Measurements from ENCODE around the gene MARCHF11. TPM values are rescaled to one million over a fixed set of nuclear protein-coding genes. Genes with fewer than 3 reads are reported as not detected.

MARCHF11 gene
- total RNA-seq, 1 experiment from 2014 or later: not detected

DNA sequence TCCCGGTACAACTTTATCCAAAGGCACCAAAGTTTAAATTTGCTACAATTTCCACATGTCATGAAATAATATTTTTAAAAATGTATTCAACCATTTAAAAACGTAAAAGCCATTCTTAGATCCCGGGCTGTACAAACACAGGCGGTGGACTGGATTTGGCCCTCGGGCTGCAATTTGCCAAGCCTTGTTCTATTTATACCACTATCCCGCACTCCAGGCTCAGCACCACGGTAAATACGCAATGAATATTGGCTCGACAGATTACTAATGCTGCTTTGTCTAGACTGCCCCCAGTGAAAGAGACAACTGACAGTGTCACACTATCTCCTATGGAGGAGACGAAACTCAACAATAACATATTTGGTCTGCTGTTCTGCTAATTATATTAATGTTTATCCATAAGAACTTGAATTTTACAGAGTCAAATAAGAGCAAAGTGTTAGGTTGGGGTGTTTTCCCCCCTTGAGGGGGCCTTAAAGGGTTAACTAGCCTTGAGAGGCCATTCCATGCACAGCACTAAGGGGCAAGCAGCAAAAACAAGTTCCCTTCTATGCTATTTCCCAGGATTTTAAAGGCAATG is 98.1 kb downstream of the MARCHF11 start:
- H3K9ac ChIP-seq (ENCODE audit: low read length): no peak overlapping the region
- TF ChIP-seq CBX3 (IDR thresholded peaks at IDR 0.05; ENCODE audit: low read depth) (no peak), EGR1 (IDR thresholded peaks at IDR 0.05; ENCODE audit: low read depth) (no peak), CEBPB (IDR thresholded peaks at IDR 0.05; ENCODE audit: low read depth) (no peak), SP1 (IDR thresholded peaks at IDR 0.05; ENCODE audit: low read depth) (no peak)
- ChIA-PET CTCF (no interaction called here), RAD21 (ENCODE audit: low non-redundant PET in 1 of 2, low total read pairs in 2 of 2, uncharacterized antibody in 2 of 2, unreplicated experiment in 2 of 2) (no interaction called here), POLR2A (no interaction called here)
- intact Hi-C loops (cut with micrococcal nuclease): no loop called here
- H3K4me1 ChIP-seq (ENCODE audit: control insufficient read depth in 1 of 2, insufficient read depth in 2 of 2, low read length in 2 of 2): no peaks in the 10 kb centered on the region
- peaks cover 0 to 6% of the 10 kb centered on the region in 2 experiments; a peak in 2 of 4 replicates for H3K9me3 ChIP-seq (ENCODE audit: control insufficient read depth in 1 of 2, insufficient read depth in 1 of 2, low read depth in 1 of 2, low read length in 2 of 2)
- H4K20me1 ChIP-seq (ENCODE audit: insufficient read depth): no peaks in the 10 kb centered on the region
- no peak overlapping the region for H3K4me3 ChIP-seq (replicated peaks in 1 of 2; ENCODE audit: low read depth in 1 of 2, low read length in 2 of 2)
- no peaks in the 10 kb centered on the region for H3K9me2 ChIP-seq (ENCODE audit: insufficient read depth)
- H3K27ac ChIP-seq (ENCODE audit: low read depth, low read length): no peak overlapping the region
- no peak overlapping the region for H2AFZ ChIP-seq (ENCODE audit: low read depth, low read length, poor library complexity, severe bottlenecking)
- no peaks in the 10 kb centered on the region for H3K36me3 ChIP-seq (ENCODE audit: control insufficient read depth in 1 of 2, insufficient read depth in 2 of 2, low read length in 2 of 2)
- no peaks in the 10 kb centered on the region for H3K27me3 ChIP-seq (ENCODE audit: insufficient read depth, low read length)
- DNase-seq (ENCODE audit: low read depth, low spot score) (no peak), ATAC-seq (no peak)
- H3K79me2 ChIP-seq (ENCODE audit: insufficient read depth, low read length): no peaks in the 10 kb centered on the region
- no TSS peak for BruUV-seq (replicated peaks)
- H3K4me2 ChIP-seq (ENCODE audit: low read length): no peak overlapping the region

DNA sequence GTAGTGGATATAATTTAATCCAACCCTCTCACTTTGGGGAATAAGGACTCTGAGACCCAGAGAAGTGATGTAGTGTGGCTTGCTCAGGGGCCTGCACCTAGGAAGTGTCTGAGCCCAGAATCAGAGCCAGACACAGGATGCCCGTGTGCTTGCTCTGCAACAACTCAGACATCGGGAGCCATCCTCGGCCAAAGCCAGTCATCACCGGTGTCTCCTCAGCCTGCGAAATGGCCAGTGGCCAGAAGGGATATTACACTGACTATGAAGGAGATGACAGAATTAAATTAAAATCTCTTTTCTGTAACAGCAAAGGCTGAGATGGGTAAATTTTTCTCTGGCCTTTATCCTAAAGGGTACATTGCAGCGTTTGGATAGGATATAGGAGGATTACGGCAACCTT is 102.9 kb downstream of the MARCHF11 start:
- DNase-seq (ENCODE audit: low read depth, low spot score): no peak

More for the DNA sequence above, 102.9 kb downstream of the MARCHF11 start:
- Histone ChIP-seq H2AFZ (ENCODE audit: low read depth, low read length, poor library complexity, severe bottlenecking) (no peak overlapping the region), H3K4me1 (ENCODE audit: control insufficient read depth in 1 of 2, insufficient read depth in 2 of 2, low read length in 2 of 2) (no peaks in the 10 kb centered on the region), H3K9me3 (ENCODE audit: control insufficient read depth in 1 of 2, insufficient read depth in 1 of 2, low read depth in 1 of 2, low read length in 2 of 2) (peaks cover 0 to 12% of the 10 kb centered on the region in 2 experiments; a peak in 2 of 4 replicates), H3K27ac (ENCODE audit: low read depth, low read length) (no peak overlapping the region), H4K20me1 (ENCODE audit: insufficient read depth) (no peaks in the 10 kb centered on the region), H3K9ac (ENCODE audit: low read length) (no peak overlapping the region), H3K4me2 (ENCODE audit: low read length) (no peak overlapping the region), H3K79me2 (ENCODE audit: insufficient read depth, low read length) (no peaks in the 10 kb centered on the region), H3K27me3 (ENCODE audit: insufficient read depth, low read length) (no peaks in the 10 kb centered on the region), H3K9me2 (ENCODE audit: insufficient read depth) (no peaks in the 10 kb centered on the region), H3K36me3 (ENCODE audit: control insufficient read depth in 1 of 2, insufficient read depth in 2 of 2, low read length in 2 of 2) (no peaks in the 10 kb centered on the region), H3K4me3 (replicated peaks in 1 of 2; ENCODE audit: low read depth in 1 of 2, low read length in 2 of 2) (no peak overlapping the region)
- TF ChIP-seq SIN3A (IDR thresholded peaks at IDR 0.05; ENCODE audit: low read depth): no peak
- TF ChIP-seq JUND (IDR thresholded peaks at IDR 0.05): no peak
- no peak for TF ChIP-seq CEBPB (IDR thresholded peaks at IDR 0.05; ENCODE audit: low read depth)
- TF ChIP-seq SP1 (IDR thresholded peaks at IDR 0.05; ENCODE audit: low read depth): no peak
- TF ChIP-seq EZH2 (IDR thresholded peaks at IDR 0.05): no peak
- TF ChIP-seq, protein P1, sequence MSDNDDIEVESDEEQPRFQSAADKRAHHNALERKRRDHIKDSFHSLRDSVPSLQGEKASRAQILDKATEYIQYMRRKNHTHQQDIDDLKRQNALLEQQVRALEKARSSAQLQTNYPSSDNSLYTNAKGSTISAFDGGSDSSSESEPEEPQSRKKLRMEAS (IDR thresholded peaks at IDR 0.05): no peak
- TF ChIP-seq EZH2phosphoT487 (IDR thresholded peaks at IDR 0.05; ENCODE audit: borderline replicate concordance): no peak
- CTCF ChIA-PET: no interaction called here
- intact Hi-C loops (cut with micrococcal nuclease): no loop called here
- RAD21 ChIA-PET (ENCODE audit: low non-redundant PET in 1 of 2, low total read pairs in 2 of 2, uncharacterized antibody in 2 of 2, unreplicated experiment in 2 of 2): no interaction called here
- POLR2A ChIA-PET: no interaction called here
- no TSS peak for BruUV-seq (replicated peaks)
- no peak for ATAC-seq

Measured in HCT116 (cell line).